Measurements from ENCODE around the gene BLOC1S3. TPM values are rescaled to one million over a fixed set of nuclear protein-coding genes. Genes with fewer than 3 reads are reported as not detected.

Gene BLOC1S3
- total and polyA plus RNA-seq, 2 of the 4 experiments (the other 2 are of a cell fraction), result 1.1 to 4.9 TPM

DNA sequence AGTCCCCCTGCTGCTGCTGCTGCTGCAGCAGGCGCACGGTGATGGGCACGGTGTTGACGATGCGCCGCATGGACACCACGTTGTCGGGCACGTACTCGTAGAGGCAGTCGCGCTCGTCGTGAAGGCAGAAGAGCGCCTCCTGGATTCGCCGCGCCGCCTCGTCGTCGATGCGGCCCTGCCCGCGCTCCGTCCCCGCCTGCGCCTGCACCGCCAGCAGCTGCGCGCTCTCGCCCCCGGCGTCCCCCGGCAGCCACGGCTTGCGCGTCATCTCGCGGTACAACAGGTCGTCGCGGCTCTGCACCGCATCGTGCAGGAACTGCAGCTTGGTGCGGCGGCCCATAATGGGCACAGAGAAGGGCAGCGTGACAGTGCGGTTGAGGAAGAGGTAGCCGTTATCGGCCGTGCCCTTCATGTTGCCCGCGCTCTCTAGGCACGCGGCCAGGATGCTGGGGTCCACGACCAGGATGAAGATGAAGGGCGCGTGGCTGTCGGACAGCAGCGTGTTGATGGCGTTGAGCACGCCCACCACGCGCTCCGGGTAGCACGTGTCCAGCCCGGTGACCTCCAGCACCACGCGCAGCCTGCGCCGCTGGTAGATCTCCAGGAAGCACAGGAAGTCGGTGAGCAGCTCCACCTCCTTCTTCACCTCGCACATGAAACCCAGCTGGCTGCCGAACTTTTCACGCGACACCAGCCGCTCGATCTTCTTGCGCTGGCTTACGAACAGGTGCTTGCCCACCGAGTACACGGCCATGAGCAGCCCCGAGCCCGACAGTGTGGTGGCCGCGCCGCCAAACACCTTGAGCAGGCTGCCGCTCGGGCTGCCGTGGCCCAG lies 25.9 kb upstream of the BLOC1S3 start:
- DNase-seq (peak; percentile 40), ATAC-seq (ENCODE audit: low read depth) (peak; percentile 8)
- intact Hi-C loops (cut with micrococcal nuclease) (no loop called here), in situ Hi-C loops (cut with MboI; ENCODE audit: low sequenced_read_pairs) (no loop called here), dilution Hi-C loops (cut with HindIII; ENCODE audit: low sequenced_read_pairs, unreplicated experiment) (no loop called here)
- Histone ChIP-seq H2AFZ (replicated peaks; ENCODE audit: low read length, poor library complexity) (peak overlapping the region; percentile 86), H4K91ac (ENCODE audit: insufficient read depth, low read depth, low read length) (no peak overlapping the region), H2BK20ac (ENCODE audit: low read depth, low read length) (no peak overlapping the region), H3K36me3 (ENCODE audit: control insufficient read depth, insufficient read depth, low read length) (no peaks in the 10 kb centered on the region), H3K9me1 (ENCODE audit: insufficient read depth, low read length) (peaks cover 7% of the 10 kb centered on the region; the same call in 1 of the 2 replicates), H4K5ac (ENCODE audit: low read depth, low read length) (no peak overlapping the region), H3K4me3 (ENCODE audit: insufficient read depth, low read depth, low read length) (peak overlapping the region; percentile 19), H3K14ac (replicated peaks; ENCODE audit: low read depth, low read length) (no peak overlapping the region), H3K56ac (ENCODE audit: extremely low read depth, insufficient read depth, low read length) (no peak overlapping the region), H2BK5ac (ENCODE audit: low read depth, low read length, poor library complexity, severe bottlenecking) (no peak overlapping the region), H4K20me1 (ENCODE audit: insufficient read depth, low read length) (peaks cover 8% of the 10 kb centered on the region), H2BK120ac (ENCODE audit: low read depth, low read length) (no peak overlapping the region), H3K9ac (ENCODE audit: low read depth, low read length) (no peak overlapping the region), H2BK15ac (ENCODE audit: low read depth, low read length) (no peak overlapping the region), H3K23ac (ENCODE audit: low read depth, low read length) (no peak overlapping the region), H2AK5ac (ENCODE audit: low read depth, low read length) (no peak overlapping the region), H3K27ac (ENCODE audit: insufficient read depth, low read length) (no peak overlapping the region), H3K4me2 (ENCODE audit: low read depth, low read length) (peak overlapping the region; percentile 76), H3K4ac (ENCODE audit: low read depth, low read length) (no peak overlapping the region), H3K9me3 (ENCODE audit: control insufficient read depth, insufficient read depth, low read length) (no peaks in the 10 kb centered on the region), H3K27me3 (ENCODE audit: control insufficient read depth, insufficient read depth, low read length) (peaks cover 20% of the 10 kb centered on the region), H3K4me1 (ENCODE audit: control insufficient read depth, insufficient read depth, low read length) (peaks cover 18% of the 10 kb centered on the region), H3K79me1 (ENCODE audit: low read depth in 1 of 2, low read length in 2 of 2) (no peaks in the 10 kb centered on the region), H4K8ac (ENCODE audit: low read depth in 2 of 2, low read length in 2 of 2) (no peak overlapping the region), H3K18ac (ENCODE audit: low read depth, low read length) (no peak overlapping the region), H2AK9ac (replicated peaks; ENCODE audit: low read depth, low read length, poor library complexity) (peak overlapping the region; percentile 67)
- WGBS, 2 experiments (ENCODE audit: extremely low coverage in 2 of 2, insufficient read length in 1 of 2), result 12% methylated on average over 75 of the region's 91 CpGs; no CpG with 5 or more reads in 1 of the 2 experiments
- no TSS peak for BruUV-seq (replicated peaks)
- POLR2A ChIA-PET (ENCODE audit: unreplicated experiment), result no interaction called here
- TF ChIP-seq, protein P1, sequence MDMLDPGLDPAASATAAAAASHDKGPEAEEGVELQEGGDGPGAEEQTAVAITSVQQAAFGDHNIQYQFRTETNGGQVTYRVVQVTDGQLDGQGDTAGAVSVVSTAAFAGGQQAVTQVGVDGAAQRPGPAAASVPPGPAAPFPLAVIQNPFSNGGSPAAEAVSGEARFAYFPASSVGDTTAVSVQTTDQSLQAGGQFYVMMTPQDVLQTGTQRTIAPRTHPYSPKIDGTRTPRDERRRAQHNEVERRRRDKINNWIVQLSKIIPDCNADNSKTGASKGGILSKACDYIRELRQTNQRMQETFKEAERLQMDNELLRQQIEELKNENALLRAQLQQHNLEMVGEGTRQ (IDR thresholded peaks at IDR 0.05; ENCODE audit: low read depth, low read length), result 0 out of 2 replicates have a peak, but pooled peaks have one; percentile 16
- no peak for TF ChIP-seq CHD1 (IDR thresholded peaks at IDR 0.05; ENCODE audit: low read depth, low read length)
- CTCF ChIA-PET, result interaction anchor here (1.1 kb wide), 1 partner anchor 25 kb away, joined by 3 read pairs; the partner anchor contains the start of gene TRAPPC6A
